K562 (cell line): ENCODE measurements around the gene SLC26A6. TPM values are rescaled to one million over a fixed set of nuclear protein-coding genes. Genes with fewer than 3 reads are reported as not detected.
A peak's percentile ranks its signal among the peaks of the same experiment; 100 is the strongest.

Source experiments
- BCL6 ChIP-seq: fragments of 250-450 bp; sonication (Bioruptor Pico); IDR thresholded peaks from 2 replicates; pipeline ENCODE4 v1.4.0; 2020
- CAMTA2 ChIP-seq: fragments of 250-450 bp; sonication (Bioruptor Pico); conservative IDR thresholded peaks from 2 replicates; pipeline ENCODE4 v1.5.1; 2022
- ETS2 ChIP-seq: IDR thresholded peaks from 2 replicates; pipeline ENCODE4 v1.6.1; 2016; ENCODE audit warnings: borderline replicate concordance, missing genetic modification characterization, mild to moderate bottlenecking, moderate library complexity, missing compliant biosample characterization; ENCODE audit not compliant: poor library complexity, severe bottlenecking
- HMG20A ChIP-seq: fragments of 450-650 bp; formaldehyde crosslinking; conservative IDR thresholded peaks from 2 replicates; pipeline ENCODE4 v1.4.0; 2020; ENCODE audit warnings: mild to moderate bottlenecking, mixed read lengths
- HNRNPH1 ChIP-seq: fragments of 200-400 bp; formaldehyde crosslinking; optimal IDR thresholded peaks from 2 replicates; pipeline ENCODE3; 2017; ENCODE audit warnings: low read depth, mild to moderate bottlenecking, low read length, moderate library complexity
- HNRNPL ChIP-seq: fragments of 200-400 bp; formaldehyde crosslinking; IDR thresholded peaks from 2 replicates; pipeline ENCODE4 v1.6.1; 2017; ENCODE audit warnings: low read depth, mild to moderate bottlenecking, low read length
- KAT7 ChIP-seq: sonication (generic); formaldehyde crosslinking; IDR thresholded peaks from 2 replicates; pipeline ENCODE4 v1.8.0; 2022; ENCODE audit warnings: missing genetic modification reagents, mild to moderate bottlenecking, borderline replicate concordance
- MBD2 ChIP-seq: sonication (generic); IDR thresholded peaks from 2 replicates; pipeline ENCODE4 v1.6.1; 2016; ENCODE audit warnings: low read depth, borderline replicate concordance
- MECOM ChIP-seq: fragments of 250-450 bp; sonication (Bioruptor Pico); IDR thresholded peaks from 2 replicates; pipeline ENCODE4 v1.8.0; 2022; ENCODE audit warnings: inconsistent platforms
- MYC ChIP-seq, 2 experiments: fragments of 250-450 bp in 1 of 2; sonication (Bioruptor Pico) in 1 of 2; IDR thresholded peaks; 2 replicates each; pipeline versions ENCODE4 v1.5.1 to v1.6.1; 2012 to 2021; ENCODE audit warnings: low read depth in 2 of 2, borderline replicate concordance in 1 of 2, improper control_type of control experiment in 1 of 2, low read length in 1 of 2, mild to moderate bottlenecking in 1 of 2, moderate library complexity in 1 of 2
- NCOA1 ChIP-seq: fragments of 450-650 bp; IDR thresholded peaks from 2 replicates; pipeline ENCODE4 v1.6.1; 2016; ENCODE audit warnings: low read depth
- NCOA6 ChIP-seq: fragments of 450-650 bp; IDR thresholded peaks from 2 replicates; pipeline ENCODE4 v1.6.1; 2017; ENCODE audit warnings: mild to moderate bottlenecking
- NFATC3 ChIP-seq: fragments of 450-650 bp; IDR thresholded peaks from 2 replicates; pipeline ENCODE4 v1.6.1; 2017; ENCODE audit warnings: mild to moderate bottlenecking
- NR2C2 ChIP-seq, 2 experiments: fragments of 200-800 bp in 1 of 2; sonication (Bioruptor generic) in 1 of 2; sonication (generic) in 1 of 2; formaldehyde crosslinking in 1 of 2; IDR thresholded peaks; 2 replicates each; pipeline versions ENCODE4 v1.6.1 to v1.8.0; 2016 to 2022; ENCODE audit warnings: mild to moderate bottlenecking in 1 of 2, missing compliant biosample characterization in 1 of 2, missing genetic modification characterization in 1 of 2, missing genetic modification reagents in 1 of 2
- PTTG1 ChIP-seq: fragments of 450-650 bp; IDR thresholded peaks from 2 replicates; pipeline ENCODE4 v1.6.1; 2016; ENCODE audit warnings: low read depth, mild to moderate bottlenecking, missing genetic modification characterization, missing compliant biosample characterization
- STAT5A ChIP-seq: IDR thresholded peaks from 2 replicates; pipeline ENCODE4 v1.6.1; 2012; ENCODE audit warnings: low read length, inconsistent platforms, borderline replicate concordance
- TCF7L2 ChIP-seq: fragments of 150-350 bp; IDR thresholded peaks from 2 replicates; pipeline ENCODE4 v1.6.1; 2016; ENCODE audit warnings: low read depth, mild to moderate bottlenecking, low read length, moderate library complexity
- ZC3H4 ChIP-seq: sonication (generic); formaldehyde crosslinking; IDR thresholded peaks from 2 replicates; pipeline ENCODE4 v1.9.0; 2021; ENCODE audit warnings: missing genetic modification reagents, borderline replicate concordance
- ZNF12 ChIP-seq: sonication (generic); formaldehyde crosslinking; IDR thresholded peaks from 2 replicates; pipeline ENCODE4 v1.4.0; 2020; ENCODE audit warnings: mild to moderate bottlenecking, missing genetic modification reagents
- ZNF184 ChIP-seq: sonication (generic); formaldehyde crosslinking; IDR thresholded peaks from 2 replicates; pipeline ENCODE4 v1.5.0; 2020; ENCODE audit warnings: missing genetic modification reagents
- ZNF24 ChIP-seq: fragments of 450-650 bp; IDR thresholded peaks from 2 replicates; pipeline ENCODE4 v1.6.1; 2016
- ZNF696 ChIP-seq: fragments of 250-450 bp; sonication (Bioruptor Pico); conservative IDR thresholded peaks from 2 replicates; pipeline ENCODE4 v1.4.0; 2020; ENCODE audit warnings: mild to moderate bottlenecking, moderate library complexity
- ZNF75A ChIP-seq: fragments of 450-650 bp; formaldehyde crosslinking; IDR thresholded peaks from 2 replicates; pipeline ENCODE4 v1.4.0; 2020; ENCODE audit warnings: mild to moderate bottlenecking
- polyA plus RNA-seq, 8 experiments: library from polyadenylated mRNA; depleted of rRNA in 4 of 8; stranded (reverse) in 5 of 8; unstranded in 3 of 8; fragments of >200 nt; fragmentation: Nextera tagmentation in 2 of 8; fragmentation: Illumina TruSeq in 1 of 8; extraction: Ambion mirVana in 2 of 8; extraction: Trizol in 1 of 8; gene quantifications; 2 replicates each; pipeline versions ENCODE4 v1.2.1 to v1.2.3, GENCODE V29; 2011 to 2014; ENCODE audit warnings: inconsistent platforms in 1 of 8, missing spikeins in 1 of 8
- total RNA-seq, 7 experiments: library from RNA; depleted of rRNA in 6 of 7; stranded (reverse); fragments of >200 nt in 6 of 7; fragmentation: Illumina TruSeq in 2 of 7; extraction: Trizol in 2 of 7; gene quantifications; 2 replicates each; pipeline versions ENCODE4 v1.2.1 to v1.2.3, GENCODE V29; 2011 to 2021; ENCODE audit warnings: low replicate concordance in 1 of 7
- TF ChIP-seq, protein P1 (sequence below): fragments of 250-450 bp; sonication (Bioruptor Pico); IDR thresholded peaks from 2 replicates; pipeline ENCODE4 v1.4.0; 2020; ENCODE audit warnings: mild to moderate bottlenecking
- TF ChIP-seq, protein P2 (sequence below): fragments of 250-450 bp; sonication (Bioruptor Pico); IDR thresholded peaks from 2 replicates; pipeline ENCODE4 v1.5.1; 2021; ENCODE audit warnings: mild to moderate bottlenecking

The SLC26A6 gene
- total and polyA plus RNA-seq, 9 of the 15 experiments (the other 6 are each of a cell fraction or from before 2014, with no cell fraction given) = 2.1 to 27.2 (median 14.8) TPM

DNA sequence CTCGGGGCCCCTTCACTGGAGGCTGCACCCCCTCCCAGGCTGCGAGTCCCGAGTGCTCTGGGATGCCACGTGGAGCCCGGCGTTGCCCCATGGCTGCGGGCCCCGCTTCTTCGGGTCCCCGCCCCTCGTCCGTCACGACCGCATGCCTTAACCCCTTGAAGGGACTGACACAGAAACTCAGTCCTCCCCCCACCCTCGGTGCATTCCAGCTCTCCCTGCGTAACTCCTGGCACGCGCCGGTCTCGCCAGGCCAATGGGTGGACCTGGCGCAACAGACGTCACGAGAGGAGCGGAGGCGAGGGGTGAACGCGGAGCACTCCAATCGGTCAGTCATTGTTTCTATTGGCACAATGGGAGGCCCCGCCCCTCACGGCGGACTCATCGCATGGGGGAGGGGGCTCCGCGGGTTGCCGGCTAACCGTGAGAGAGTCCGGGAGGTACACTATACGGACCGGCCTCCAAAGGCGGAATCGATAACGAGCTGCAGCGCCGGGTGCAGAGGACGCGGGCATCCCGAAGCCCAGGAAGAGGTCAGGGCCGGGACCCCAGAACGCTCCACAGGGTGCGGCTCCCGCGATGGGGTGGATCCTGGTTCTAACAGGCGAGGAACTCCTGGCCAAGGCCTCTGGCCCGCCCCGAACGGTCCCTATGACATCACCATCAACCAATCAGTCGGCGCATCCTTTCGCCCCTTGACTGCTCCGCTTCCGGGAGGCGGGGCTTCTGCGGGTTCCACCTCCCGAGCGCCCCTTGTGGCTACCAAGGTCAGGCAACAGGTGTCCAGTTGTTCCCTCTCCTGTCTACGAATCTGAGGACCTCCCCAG is 28.4 kb upstream of the SLC26A6 start (continued):
- TF ChIP-seq, protein P1, sequence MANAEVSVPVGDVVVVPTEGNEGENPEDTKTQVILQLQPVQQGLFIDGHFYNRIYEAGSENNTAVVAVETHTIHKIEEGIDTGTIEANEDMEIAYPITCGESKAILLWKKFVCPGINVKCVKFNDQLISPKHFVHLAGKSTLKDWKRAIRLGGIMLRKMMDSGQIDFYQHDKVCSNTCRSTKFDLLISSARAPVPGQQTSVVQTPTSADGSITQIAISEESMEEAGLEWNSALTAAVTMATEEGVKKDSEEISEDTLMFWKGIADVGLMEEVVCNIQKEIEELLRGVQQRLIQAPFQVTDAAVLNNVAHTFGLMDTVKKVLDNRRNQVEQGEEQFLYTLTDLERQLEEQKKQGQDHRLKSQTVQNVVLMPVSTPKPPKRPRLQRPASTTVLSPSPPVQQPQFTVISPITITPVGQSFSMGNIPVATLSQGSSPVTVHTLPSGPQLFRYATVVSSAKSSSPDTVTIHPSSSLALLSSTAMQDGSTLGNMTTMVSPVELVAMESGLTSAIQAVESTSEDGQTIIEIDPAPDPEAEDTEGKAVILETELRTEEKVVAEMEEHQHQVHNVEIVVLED = no peak
- TF ChIP-seq ETS2 = no peak
- no peak for TF ChIP-seq NR2C2 (CRISPR knock-in tag; IDR thresholded peaks at IDR 0.05)
- TF ChIP-seq NR2C2 (tag; IDR thresholded peaks at IDR 0.05) = peak; percentile 51; the same call in 1 of the 2 replicates
- no peak for TF ChIP-seq ZNF75A (CRISPR knock-in tag)
- TF ChIP-seq BCL6 (CRISPR knock-in tag) = no peak
- no peak for TF ChIP-seq MECOM
- TF ChIP-seq HNRNPL = no peak
- TF ChIP-seq ZNF12 (CRISPR knock-in tag) = no peak; the same call in 1 of the 2 replicates
- TF ChIP-seq, protein P2, sequence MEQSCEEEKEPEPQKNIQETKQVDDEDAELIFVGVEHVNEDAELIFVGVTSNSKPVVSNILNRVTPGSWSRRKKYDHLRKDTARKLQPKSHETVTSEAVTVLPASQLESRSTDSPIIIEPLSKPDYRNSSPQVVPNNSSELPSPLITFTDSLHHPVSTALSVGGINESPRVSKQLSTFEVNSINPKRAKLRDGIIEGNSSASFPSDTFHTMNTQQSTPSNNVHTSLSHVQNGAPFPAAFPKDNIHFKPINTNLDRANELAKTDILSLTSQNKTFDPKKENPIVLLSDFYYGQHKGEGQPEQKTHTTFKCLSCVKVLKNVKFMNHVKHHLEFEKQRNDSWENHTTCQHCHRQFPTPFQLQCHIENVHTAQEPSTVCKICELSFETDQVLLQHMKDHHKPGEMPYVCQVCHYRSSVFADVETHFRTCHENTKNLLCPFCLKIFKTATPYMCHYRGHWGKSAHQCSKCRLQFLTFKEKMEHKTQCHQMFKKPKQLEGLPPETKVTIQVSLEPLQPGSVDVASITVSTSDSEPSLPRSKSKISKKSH (CRISPR knock-in tag) = no peak
- TF ChIP-seq STAT5A = no peak
- TF ChIP-seq KAT7 (CRISPR knock-in tag) = peak; percentile 81; the same call in 1 of the 2 replicates
- TF ChIP-seq ZNF696 (CRISPR knock-in tag) = no peak
- TF ChIP-seq HMG20A (CRISPR knock-in tag) = no peak
- no peak for TF ChIP-seq MBD2
- TF ChIP-seq MYC (IDR thresholded peaks at IDR 0.05; ENCODE audit: low read depth, low read length) = peak; percentile 79
- TF ChIP-seq MYC (CRISPR knock-in tag; IDR thresholded peaks at IDR 0.05; ENCODE audit: borderline replicate concordance, low read depth) = peak; percentile 55; the same call in 1 of the 2 replicates
- TF ChIP-seq ZC3H4 (CRISPR knock-in tag) = no peak
- TF ChIP-seq NCOA1 = no peak
- no peak for TF ChIP-seq ZNF24
- no peak for TF ChIP-seq NCOA6
- no peak for TF ChIP-seq PTTG1 (tag)
- 0 out of 2 replicates have a peak, but pooled peaks have one; percentile 63 for TF ChIP-seq CAMTA2 (CRISPR knock-in tag)
- TF ChIP-seq TCF7L2 = no peak
- TF ChIP-seq HNRNPH1 = no peak
- TF ChIP-seq ZNF184 (CRISPR knock-in tag) = no peak
- no peak for TF ChIP-seq NFATC3
